GM12878 (cell line): ENCODE measurements around the gene MMP10. TPM values are rescaled to one million over a fixed set of nuclear protein-coding genes. Genes with fewer than 3 reads are reported as not detected.

ENCODE experiments used
- CEBPB ChIP-seq, 2 experiments: fragments of 150-350 bp in 1 of 2; IDR thresholded peaks; 2 replicates each; pipeline ENCODE4 v1.6.1; 2012 to 2014; ENCODE audit warnings: low read depth in 2 of 2, low read length in 2 of 2, borderline replicate concordance in 1 of 2, inconsistent platforms in 1 of 2
- CEBPZ ChIP-seq: fragments of 150-350 bp; IDR thresholded peaks from 2 replicates; pipeline ENCODE4 v1.6.1; 2016; ENCODE audit warnings: low read depth, low read length
- CHD1 ChIP-seq: IDR thresholded peaks from 2 replicates; pipeline ENCODE4 v1.6.1; 2012; ENCODE audit warnings: low read depth, low read length, improper control_type of control experiment
- ETV6 ChIP-seq, 2 experiments: fragments of 450-650 bp in 1 of 2; IDR thresholded peaks in 1 of 2; conservative IDR thresholded peaks in 1 of 2; 2 replicates each; pipeline ENCODE4 v1.6.1; 2014; ENCODE audit warnings: antibody characterized with exemption in 1 of 2, borderline replicate concordance in 1 of 2, low read depth in 1 of 2, mild to moderate bottlenecking in 1 of 2, moderate library complexity in 1 of 2
- KLF5 ChIP-seq: fragments of 450-650 bp; IDR thresholded peaks from 2 replicates; pipeline ENCODE4 v1.6.1; 2014; ENCODE audit warnings: mild to moderate bottlenecking; ENCODE audit not compliant: partially characterized antibody
- MAX ChIP-seq: IDR thresholded peaks from 2 replicates; pipeline ENCODE4 v1.6.1; 2012; ENCODE audit warnings: low read depth, low read length, improper control_type of control experiment
- PAX8 ChIP-seq: fragments of 450-650 bp; IDR thresholded peaks from 2 replicates; pipeline ENCODE4 v1.6.1; 2017; ENCODE audit warnings: mild to moderate bottlenecking, moderate library complexity
- ZBTB33 ChIP-seq: fragments of 450-650 bp; IDR thresholded peaks from 2 replicates; pipeline ENCODE4 v1.6.1; 2017; ENCODE audit warnings: mild to moderate bottlenecking
- polyA plus RNA-seq, 11 experiments: library from polyadenylated mRNA; depleted of rRNA in 4 of 11; unstranded in 6 of 11; stranded (reverse) in 5 of 11; fragments of >200 nt; fragmentation: Nextera tagmentation in 4 of 11; fragmentation: Illumina TruSeq in 1 of 11; extraction: Ambion mirVana in 4 of 11; extraction: Trizol in 1 of 11; gene quantifications; 1 replicate in 1 of 11; 2 replicates in 10 of 11; pipeline versions ENCODE4 v1.2.1 to v1.2.3, GENCODE V29; 2011 to 2016; ENCODE audit warnings: inconsistent platforms in 2 of 11, missing spikeins in 2 of 11, low read depth in 1 of 11
- total RNA-seq, 4 experiments: library from RNA; depleted of rRNA in 3 of 4; stranded (reverse); fragments of >200 nt in 3 of 4; fragmentation: Illumina TruSeq in 1 of 4; extraction: Trizol in 1 of 4; gene quantifications; 2 replicates each; pipeline versions ENCODE4 v1.2.1 to v1.2.3, GENCODE V29; 2013 to 2021

The MMP10 gene
- total and polyA plus RNA-seq, 10 of the 15 experiments (the other 5 are each of a cell fraction or from before 2014, with no cell fraction given): not detected

GRCh38 chr11:102798012-102798746 lies 17.8 kb upstream of the MMP10 start, which contains the start of gene MMP1 (continued):
- no peak for TF ChIP-seq ZBTB33
- TF ChIP-seq CEBPB (IDR thresholded peaks at IDR 0.05; ENCODE audit: borderline replicate concordance in 1 of 2, low read depth in 2 of 2, low read length in 2 of 2): no peak
- TF ChIP-seq CHD1: no peak
- no peak for TF ChIP-seq KLF5
- TF ChIP-seq ETV6 (conservative IDR thresholded peaks at IDR 0.05 in 1 of 2, IDR thresholded peaks at IDR 0.05 in 1 of 2; ENCODE audit: borderline replicate concordance in 1 of 2, low read depth in 1 of 2): no peak
- no peak for TF ChIP-seq CEBPZ
- no peak for TF ChIP-seq PAX8
- TF ChIP-seq MAX: no peak
